HEK293 (cell line): Measurements from ENCODE around the gene PDSS2.

Source experiments
- ELK4 ChIP-seq: IDR thresholded peaks from 2 replicates; pipeline ENCODE4 v1.6.1; 2011; ENCODE audit warnings: mild to moderate bottlenecking, low read depth, low read length, borderline replicate concordance
- ZNF221 ChIP-seq: fragments of 450-650 bp; formaldehyde crosslinking; IDR thresholded peaks from 2 replicates; pipeline ENCODE4 v1.5.1; 2017; ENCODE audit warnings: missing biosample characterization, missing genetic modification characterization, borderline replicate concordance
- ZNF664 ChIP-seq: fragments of 450-650 bp; formaldehyde crosslinking; IDR thresholded peaks from 2 replicates; pipeline ENCODE4 v1.5.1; 2016; ENCODE audit warnings: missing biosample characterization, missing genetic modification characterization
- TF ChIP-seq, protein P1 (sequence below): fragments of 450-650 bp; formaldehyde crosslinking; optimal IDR thresholded peaks from 2 replicates; pipeline ENCODE3; 2016; ENCODE audit warnings: missing biosample characterization, mild to moderate bottlenecking, missing genetic modification characterization
- TF ChIP-seq, protein P2 (sequence below): fragments of 450-650 bp; formaldehyde crosslinking; IDR thresholded peaks from 2 replicates; pipeline ENCODE4 v1.5.1; 2016; ENCODE audit warnings: missing biosample characterization, missing genetic modification characterization

- TF ChIP-seq ZNF221: no peak
- TF ChIP-seq, protein P1, sequence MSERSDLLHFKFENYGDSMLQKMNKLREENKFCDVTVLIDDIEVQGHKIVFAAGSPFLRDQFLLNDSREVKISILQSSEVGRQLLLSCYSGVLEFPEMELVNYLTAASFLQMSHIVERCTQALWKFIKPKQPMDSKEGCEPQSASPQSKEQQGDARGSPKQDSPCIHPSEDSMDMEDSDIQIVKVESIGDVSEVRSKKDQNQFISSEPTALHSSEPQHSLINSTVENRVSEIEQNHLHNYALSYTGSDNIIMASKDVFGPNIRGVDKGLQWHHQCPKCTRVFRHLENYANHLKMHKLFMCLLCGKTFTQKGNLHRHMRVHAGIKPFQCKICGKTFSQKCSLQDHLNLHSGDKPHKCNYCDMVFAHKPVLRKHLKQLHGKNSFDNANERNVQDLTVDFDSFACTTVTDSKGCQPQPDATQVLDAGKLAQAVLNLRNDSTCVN (tag by site-specific recombination): no peak
- TF ChIP-seq, protein P2, sequence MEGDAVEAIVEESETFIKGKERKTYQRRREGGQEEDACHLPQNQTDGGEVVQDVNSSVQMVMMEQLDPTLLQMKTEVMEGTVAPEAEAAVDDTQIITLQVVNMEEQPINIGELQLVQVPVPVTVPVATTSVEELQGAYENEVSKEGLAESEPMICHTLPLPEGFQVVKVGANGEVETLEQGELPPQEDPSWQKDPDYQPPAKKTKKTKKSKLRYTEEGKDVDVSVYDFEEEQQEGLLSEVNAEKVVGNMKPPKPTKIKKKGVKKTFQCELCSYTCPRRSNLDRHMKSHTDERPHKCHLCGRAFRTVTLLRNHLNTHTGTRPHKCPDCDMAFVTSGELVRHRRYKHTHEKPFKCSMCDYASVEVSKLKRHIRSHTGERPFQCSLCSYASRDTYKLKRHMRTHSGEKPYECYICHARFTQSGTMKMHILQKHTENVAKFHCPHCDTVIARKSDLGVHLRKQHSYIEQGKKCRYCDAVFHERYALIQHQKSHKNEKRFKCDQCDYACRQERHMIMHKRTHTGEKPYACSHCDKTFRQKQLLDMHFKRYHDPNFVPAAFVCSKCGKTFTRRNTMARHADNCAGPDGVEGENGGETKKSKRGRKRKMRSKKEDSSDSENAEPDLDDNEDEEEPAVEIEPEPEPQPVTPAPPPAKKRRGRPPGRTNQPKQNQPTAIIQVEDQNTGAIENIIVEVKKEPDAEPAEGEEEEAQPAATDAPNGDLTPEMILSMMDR: no peak
- no peak for TF ChIP-seq ELK4
- TF ChIP-seq ZNF664 (tag by site-specific recombination): no peak
These were observed 280.4 kb downstream of the PDSS2 start for GRCh38 chr6:107179004-107179403.
